HG02885 (cell line): ENCODE data around the gene SLX1B.
A peak's percentile ranks its signal among the peaks of the same experiment; 100 is the strongest.
"Not testable (repeated sequence)": the region's sequence is repeated elsewhere in the genome, so short reads cannot be mapped to it uniquely, and the experiment has no call there.

Source experiments
- ATAC-seq: cut with Tn5 transposase; IDR thresholded peaks from one replicate; pipeline ENCODE4 v1.9.1; 2021; ENCODE audit warnings: mild to moderate bottlenecking; ENCODE audit not compliant: unreplicated experiment, poor library complexity

Gene SLX1B

GRCh38 chr16:29454269-29454668 lies at the start of gene SLX1B, which contains the start of gene BOLA2:
TSS of gene SLX1B (plus strand) at chr16:29454533.
TSS of gene BOLA2 (minus strand) at chr16:29454351. CDS start at chr16:29454253, 98 bp downstream.
- peak; percentile 90 for ATAC-seq

GRCh38 chr16:29405249-29405648 lies 49.1 kb upstream of the SLX1B start:
- ATAC-seq: not testable (repeated sequence)

- ATAC-seq: not testable (repeated sequence)
Observed at GRCh38 chr16:29423587-29423986, 30.7 kb upstream of the SLX1B start.

- not testable (repeated sequence) for ATAC-seq
Observed at GRCh38 chr16:29425390-29425789, 28.9 kb upstream of the SLX1B start.

- not testable (repeated sequence) for ATAC-seq
Observed at GRCh38 chr16:29453754-29454153, 579 bp upstream of the SLX1B start.

- ATAC-seq: peak; percentile 70
Observed at GRCh38 chr16:29454828-29455227, 495 bp downstream of the SLX1B start.

- not testable (repeated sequence) for ATAC-seq
Observed at GRCh38 chr16:29457660-29458059, 3.3 kb downstream of the SLX1B start.

- not testable (repeated sequence) for ATAC-seq
Observed at GRCh38 chr16:29459706-29460646, 5.6 kb downstream of the SLX1B start, which contains the start of gene SULT1A4. TSS of gene SULT1A4 (plus strand) at chr16:29459913. CDS start at chr16:29461386, 1,473 bp downstream.

- not testable (repeated sequence) for ATAC-seq
Observed at GRCh38 chr16:29460647-29461030, 6.3 kb downstream of the SLX1B start.

- not testable (repeated sequence) for ATAC-seq
Observed at GRCh38 chr16:29465985-29466824, 11.9 kb downstream of the SLX1B start.

GRCh38 chr16:29466904-29467303 lies 12.6 kb downstream of the SLX1B start:
- ATAC-seq: not testable (repeated sequence)

- ATAC-seq: not testable (repeated sequence)
Observed at GRCh38 chr16:29467654-29468366, 13.5 kb downstream of the SLX1B start.

GRCh38 chr16:29469660-29470059 lies 15.3 kb downstream of the SLX1B start:
- ATAC-seq: not testable (repeated sequence)

- not testable (repeated sequence) for ATAC-seq
Observed at GRCh38 chr16:29472065-29472464, 17.7 kb downstream of the SLX1B start.

- not testable (repeated sequence) for ATAC-seq
Observed at GRCh38 chr16:29482276-29482675, 27.9 kb downstream of the SLX1B start.

GRCh38 chr16:29506308-29506707 lies 52.0 kb downstream of the SLX1B start, which contains the start of gene NPIPB12:
TSS of gene NPIPB12 (minus strand) at chr16:29506408.
- not testable (repeated sequence) for ATAC-seq
